GM12864 (cell line): ENCODE measurements around the gene TMEM255A.
"Not testable (repeated sequence)": the region's sequence is repeated elsewhere in the genome, so short reads cannot be mapped to it uniquely, and the experiment has no call there.

Experiments
- DNase-seq: peaks from one replicate; pipeline ENCODE4 v3.0.0-alpha.2; 2011; ENCODE audit warnings: low read depth
- H3K4me3 ChIP-seq: 2 replicates; pipeline ENCODE4 v1.5.1; 2011; ENCODE audit warnings: mild to moderate bottlenecking, low read depth, low read length, control low read depth
- CTCF ChIP-seq: IDR thresholded peaks from 2 replicates; pipeline ENCODE4 v1.5.1; 2011; ENCODE audit warnings: low read depth, mild to moderate bottlenecking, moderate library complexity, low read length, control low read depth, inconsistent platforms; ENCODE audit errors: missing control alignments

The TMEM255A gene

GRCh38 chrX:120310861-120311726 is at the start of gene TMEM255A:
Gene TMEM255A (minus strand): TSS chrX:120311461. CDS start chrX:120311309, 152 bp downstream.
- DNase-seq = no peak
- TF ChIP-seq CTCF = no peak
- H3K4me3 ChIP-seq = peak within 1 kb of the TSS; percentile 50

- no peak for DNase-seq
- no peak for TF ChIP-seq CTCF
- no peak overlapping the region for H3K4me3 ChIP-seq
Observed at GRCh38 chrX:120358737-120359456, 47.6 kb upstream of the TMEM255A start.

- no peak for TF ChIP-seq CTCF
- no peak for DNase-seq
- H3K4me3 ChIP-seq = no peak overlapping the region
Observed at GRCh38 chrX:120357186-120357585, 45.9 kb upstream of the TMEM255A start.

GRCh38 chrX:120356084-120356483 is 44.8 kb upstream of the TMEM255A start:
- no peak for TF ChIP-seq CTCF
- no peak overlapping the region for H3K4me3 ChIP-seq
- DNase-seq = no peak

GRCh38 chrX:120350450-120351138 is 39.3 kb upstream of the TMEM255A start:
- DNase-seq = no peak
- no peak for TF ChIP-seq CTCF
- H3K4me3 ChIP-seq = no peak overlapping the region

GRCh38 chrX:120344566-120344965 is 33.3 kb upstream of the TMEM255A start:
- not testable (repeated sequence) for DNase-seq, H3K4me3 ChIP-seq

- no peak for DNase-seq
- TF ChIP-seq CTCF = no peak
Observed at GRCh38 chrX:120336899-120337298, 25.6 kb upstream of the TMEM255A start.

More at GRCh38 chrX:120336899-120337298, 25.6 kb upstream of the TMEM255A start:
- no peak overlapping the region for H3K4me3 ChIP-seq
